ENCODE data around the gene AGR2.
"Not testable (repeated sequence)": the region's sequence is repeated elsewhere in the genome, so short reads cannot be mapped to it uniquely, and the experiment has no call there.

The AGR2 gene

DNA sequence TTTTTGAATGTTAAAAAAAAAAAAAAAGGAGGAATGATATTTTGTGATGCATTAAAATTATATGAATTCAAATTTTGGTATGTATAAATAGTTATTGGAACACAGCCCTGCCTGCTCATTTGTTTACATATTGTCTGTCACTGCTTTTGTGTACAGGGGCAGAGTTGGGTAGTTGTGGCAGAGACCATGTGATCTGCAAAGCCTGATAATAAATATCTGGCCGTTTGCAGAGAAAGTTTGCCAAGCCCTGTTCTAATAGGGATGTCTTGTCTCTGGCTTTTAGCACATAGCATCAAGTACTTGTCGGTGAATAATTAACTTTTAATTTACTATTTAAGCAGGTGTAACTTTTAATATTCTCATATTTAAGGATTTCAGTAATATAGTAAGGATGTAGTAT lies 31.5 kb downstream of the AGR2 start:
- DNase-seq = no peak

DNA sequence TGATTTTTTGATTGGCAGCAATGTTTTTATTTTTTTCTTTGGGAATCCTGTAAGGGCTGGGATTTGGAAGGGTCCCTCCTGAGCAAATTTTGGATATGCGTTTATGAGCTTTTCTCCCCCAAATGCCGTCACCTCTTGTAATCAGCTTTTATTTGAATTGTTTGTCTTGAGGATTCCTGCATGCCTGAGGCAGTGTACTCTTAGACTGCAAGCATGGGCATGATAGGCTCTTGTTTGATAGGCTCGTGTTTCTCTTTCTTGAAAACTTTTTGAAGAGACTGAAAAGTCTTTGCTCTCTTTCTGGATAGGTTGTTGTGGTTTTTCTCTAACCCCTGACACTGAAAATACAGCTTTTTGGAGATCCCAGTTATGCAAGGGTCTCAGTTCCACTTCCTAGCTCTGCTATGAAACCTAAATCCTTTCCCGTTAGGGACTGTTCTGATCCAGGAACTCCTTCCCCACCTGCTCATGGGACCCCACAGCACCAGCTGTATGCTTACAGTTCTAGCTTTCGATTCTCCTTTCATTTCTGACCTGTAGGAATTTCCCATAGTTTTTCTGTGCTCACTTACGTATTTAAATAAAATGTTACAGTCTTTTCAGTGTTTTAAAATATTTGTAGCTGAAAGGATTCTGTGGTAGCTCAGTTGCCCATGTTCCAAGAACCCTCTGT lies 34.0 kb downstream of the AGR2 start:
- no peak for DNase-seq

DNA sequence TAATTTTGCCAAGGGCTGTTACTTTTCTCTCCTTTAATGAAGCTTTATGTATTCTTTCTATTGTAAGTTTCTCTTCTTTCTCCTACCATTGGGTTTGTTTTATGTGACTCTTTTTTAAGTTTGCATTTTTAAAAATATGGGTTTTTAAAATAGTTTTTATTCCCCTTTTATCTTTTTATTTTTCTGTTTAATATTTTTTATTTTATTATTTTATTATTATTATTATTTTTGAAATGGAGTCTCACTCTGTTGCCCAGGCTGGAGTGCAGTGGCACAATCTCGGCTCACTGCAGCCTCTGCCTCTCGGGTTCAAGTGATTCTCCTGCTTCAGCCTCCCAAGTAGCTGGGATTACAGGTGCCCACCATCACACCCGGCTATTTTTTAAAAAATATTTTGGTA lies 34.8 kb downstream of the AGR2 start:
- not testable (repeated sequence) for DNase-seq

DNA sequence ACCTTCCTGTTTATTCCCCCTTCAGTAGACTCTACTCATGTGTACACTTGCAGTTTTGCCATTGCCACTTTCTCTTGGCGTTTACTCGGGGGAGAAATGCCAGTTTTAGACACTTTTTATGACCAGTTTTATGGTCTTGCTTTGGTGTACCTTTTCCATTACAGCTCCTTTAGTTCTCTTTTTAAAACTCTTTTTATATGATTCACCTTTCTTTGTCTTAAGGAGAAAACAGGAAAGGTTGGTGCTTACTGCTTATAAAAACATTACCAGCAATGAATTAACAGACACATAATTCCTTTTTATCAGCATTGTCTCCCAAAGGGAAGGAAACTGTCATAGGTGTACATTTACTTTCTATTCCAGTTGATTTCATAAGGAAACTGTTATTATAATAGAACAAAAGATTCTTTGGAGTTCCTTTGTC lies 39.4 kb downstream of the AGR2 start:
- no peak for DNase-seq

DNA sequence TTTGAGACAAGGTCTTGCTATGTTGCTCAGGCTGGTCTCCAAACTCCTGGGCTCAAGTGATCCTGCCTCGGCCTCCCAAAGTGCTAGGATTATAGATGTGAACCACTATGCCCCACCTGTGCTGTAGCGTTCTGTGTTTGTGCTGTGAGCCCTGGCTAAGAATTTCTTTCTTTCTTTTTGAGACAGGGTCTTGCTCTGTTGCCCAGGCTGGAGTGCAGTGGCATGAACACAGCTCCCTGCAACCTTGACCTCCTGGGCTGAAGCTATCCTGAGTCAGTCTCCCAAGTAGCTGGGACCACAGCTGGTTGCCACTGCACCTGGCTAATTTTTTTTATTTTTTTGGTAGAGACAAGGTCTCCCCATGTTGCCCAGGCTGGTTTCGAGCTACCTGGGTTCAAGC lies 39.9 kb downstream of the AGR2 start:
- DNase-seq = no peak

DNA sequence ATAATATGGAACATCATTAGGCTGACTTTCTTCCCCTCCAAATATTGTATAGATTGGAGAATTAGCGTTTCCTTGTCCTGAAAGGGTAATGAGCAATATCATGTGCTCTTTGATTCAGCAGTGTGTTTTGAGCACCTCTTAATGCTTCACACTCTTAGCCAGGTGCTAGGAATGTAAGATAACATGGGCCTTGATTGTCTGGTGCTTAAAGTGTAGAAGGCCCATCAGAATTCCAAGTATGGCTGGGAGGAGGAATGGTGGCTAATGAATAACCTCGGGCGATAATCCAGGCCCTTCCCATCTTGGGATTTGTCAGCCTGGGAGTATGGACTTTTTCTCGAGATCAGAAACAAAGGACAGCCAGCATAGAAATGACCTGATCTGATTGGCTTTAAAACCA lies 42.6 kb downstream of the AGR2 start:
- DNase-seq = no peak

DNA sequence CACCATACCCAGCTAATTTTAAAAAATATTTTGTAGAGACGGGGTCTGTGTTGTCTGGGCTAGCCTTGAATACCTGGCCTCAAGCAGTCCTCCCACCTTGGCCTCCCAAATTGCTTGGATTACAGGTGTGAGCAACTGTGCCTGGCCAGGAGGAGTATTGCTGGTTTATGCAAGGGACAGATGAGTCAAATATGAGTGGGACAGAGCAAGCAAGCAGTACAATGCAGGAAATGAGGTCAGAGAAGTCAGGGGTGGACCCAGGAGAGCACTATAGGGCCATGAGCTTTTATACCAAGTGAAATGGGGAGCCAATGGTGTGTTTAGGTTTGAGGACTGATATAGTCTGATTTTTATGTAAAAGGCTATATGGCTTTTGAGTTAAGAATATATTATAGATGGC lies 45.0 kb downstream of the AGR2 start:
- no peak for DNase-seq

DNA sequence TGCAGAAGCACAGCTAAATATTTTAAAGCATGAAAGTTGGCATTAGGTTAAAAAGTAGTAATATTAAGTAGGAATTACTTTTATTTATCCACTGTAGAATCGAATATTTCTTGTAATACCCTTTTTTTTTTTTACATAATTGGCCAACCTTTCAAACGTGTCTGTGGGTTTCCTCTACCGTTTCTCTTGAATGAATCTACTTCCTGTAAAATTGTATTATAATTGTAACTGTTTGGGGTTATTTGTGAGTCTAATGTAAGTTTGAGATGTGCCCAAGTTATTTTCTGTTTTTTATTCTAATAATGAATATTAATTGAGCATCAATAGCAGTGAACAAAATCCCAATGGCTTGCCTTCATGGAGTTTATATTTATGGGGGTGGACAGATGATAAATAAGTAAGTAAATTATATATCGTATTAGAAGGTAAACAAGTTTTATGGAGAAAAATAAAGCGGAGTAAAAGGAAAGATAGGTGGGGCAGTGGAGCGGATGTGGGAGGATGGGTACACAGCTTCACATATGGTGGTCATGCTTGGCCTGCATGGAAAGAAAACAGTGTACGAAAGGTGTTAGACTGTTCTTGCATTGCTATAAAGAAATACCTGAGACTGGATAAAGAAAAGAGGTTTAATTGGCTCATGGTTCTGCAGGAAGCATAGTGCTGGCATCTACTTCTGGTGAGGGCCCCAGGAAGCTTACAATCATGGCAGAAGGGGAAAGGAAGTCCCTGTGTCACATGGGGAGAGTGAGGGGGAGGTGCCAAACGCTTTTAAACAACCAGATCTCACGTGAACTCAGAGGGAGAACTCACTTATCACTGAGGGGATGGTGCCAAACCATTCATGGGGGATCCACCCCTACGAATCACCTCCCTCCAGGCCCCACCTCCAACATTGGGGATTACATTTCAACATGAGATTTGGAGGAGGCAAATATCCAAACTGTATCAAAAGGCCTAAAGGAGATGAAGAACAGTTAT lies 45.9 kb downstream of the AGR2 start:
- no peak for DNase-seq

DNA sequence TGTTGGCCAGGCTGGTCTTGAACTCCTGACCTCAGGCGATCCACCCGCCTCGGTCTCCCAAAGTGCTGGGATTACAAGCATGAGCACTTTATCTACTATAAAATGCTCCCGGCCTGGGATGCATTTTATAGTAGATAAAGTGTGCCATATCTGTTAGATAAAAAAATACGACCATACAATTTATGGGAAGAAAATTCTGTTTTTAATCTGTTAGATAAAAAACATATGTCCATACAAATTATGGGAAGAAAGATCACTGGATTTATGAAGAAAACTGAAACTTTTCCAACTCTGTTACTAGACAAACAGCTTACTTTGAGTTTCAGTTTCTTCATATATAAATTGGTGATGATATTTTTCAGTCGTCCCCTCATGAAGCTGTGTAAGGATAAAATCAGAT lies 46.8 kb downstream of the AGR2 start:
- no peak for DNase-seq

DNA sequence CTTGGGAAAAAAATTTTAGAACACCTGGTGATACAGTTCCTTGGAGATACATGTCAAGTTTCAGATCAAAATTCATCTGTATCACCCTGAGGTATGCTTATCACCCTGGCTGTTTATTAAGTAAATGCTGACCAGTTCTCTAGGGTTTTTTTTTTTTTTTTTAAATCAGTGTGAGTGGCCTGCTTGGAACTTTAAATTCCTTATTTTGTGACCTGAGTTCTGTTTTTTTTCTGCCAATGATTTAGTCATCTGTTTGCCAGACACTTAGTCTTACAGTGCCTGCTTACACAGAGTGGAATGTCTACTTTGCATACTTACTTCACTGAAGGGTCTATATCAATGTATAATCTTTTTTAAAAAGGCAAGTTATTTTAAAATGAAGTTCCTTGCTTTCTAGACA lies 49.4 kb downstream of the AGR2 start:
- DNase-seq = no peak

DNA sequence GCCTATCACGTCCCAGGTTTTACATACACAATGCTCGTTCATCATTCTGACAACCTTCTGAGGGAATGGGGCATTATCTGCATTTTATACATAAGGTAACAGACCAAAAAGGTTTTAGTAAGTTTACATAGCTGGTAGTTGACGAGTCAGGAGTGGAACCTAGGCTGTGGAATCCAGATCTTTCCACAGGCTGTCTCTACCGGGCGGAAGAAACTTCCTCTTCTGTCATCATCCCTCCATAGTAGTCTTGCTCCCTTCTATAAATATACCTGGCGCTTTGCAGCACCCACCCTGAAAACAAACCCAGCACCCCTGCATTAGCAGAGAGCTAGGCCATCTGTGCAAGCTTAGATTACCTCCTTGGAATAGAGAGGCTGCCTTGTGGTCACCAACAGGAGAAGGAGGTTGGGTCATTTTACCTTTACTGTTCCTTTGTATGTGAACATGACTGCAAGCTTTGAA lies 49.9 kb downstream of the AGR2 start:
- DNase-seq = no peak

DNA sequence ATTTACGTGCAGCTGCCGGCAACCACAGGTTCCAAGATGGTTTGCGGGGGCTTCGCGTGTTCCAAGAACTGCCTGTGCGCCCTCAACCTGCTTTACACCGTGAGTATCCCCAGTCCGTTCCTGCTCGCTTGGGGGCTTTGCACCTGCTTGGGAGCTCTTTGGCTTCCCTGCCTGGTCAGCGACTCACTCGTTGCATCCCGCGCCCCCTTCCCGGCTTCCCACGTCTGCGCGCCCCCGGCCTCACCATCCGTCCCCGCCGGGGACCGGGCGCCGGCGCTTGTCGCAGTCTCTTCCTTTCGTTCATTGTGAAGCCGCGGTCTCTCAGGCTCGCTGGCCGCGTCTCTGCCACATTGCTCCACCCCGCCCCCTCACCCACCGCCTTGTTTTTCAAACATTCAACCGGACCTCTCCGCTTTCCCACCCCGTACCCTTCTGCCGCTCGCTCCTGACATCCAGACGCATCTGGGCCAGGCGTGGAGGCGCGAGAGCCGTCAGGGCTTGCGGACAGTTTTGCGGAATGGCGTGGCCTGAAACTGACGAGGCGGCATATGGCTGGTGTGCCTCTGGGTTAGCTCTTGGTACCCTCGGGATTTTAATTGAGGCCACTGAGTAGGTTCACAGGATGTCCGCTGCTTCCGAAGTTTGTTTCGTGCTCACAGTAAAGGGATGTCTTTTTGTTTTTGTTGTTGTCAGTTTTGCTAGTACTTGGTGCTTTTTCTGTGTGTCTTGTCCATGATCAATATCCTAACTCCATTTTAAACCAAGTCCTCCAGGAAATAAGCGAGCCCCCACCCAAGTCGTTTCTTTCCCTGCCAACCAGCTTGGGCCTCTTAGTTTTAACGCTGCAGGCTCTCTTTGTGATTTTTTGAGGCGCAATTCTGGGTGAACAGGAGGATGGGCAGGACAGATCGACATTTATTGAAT lies 50.6 kb downstream of the AGR2 start:
- DNase-seq = no peak

DNA sequence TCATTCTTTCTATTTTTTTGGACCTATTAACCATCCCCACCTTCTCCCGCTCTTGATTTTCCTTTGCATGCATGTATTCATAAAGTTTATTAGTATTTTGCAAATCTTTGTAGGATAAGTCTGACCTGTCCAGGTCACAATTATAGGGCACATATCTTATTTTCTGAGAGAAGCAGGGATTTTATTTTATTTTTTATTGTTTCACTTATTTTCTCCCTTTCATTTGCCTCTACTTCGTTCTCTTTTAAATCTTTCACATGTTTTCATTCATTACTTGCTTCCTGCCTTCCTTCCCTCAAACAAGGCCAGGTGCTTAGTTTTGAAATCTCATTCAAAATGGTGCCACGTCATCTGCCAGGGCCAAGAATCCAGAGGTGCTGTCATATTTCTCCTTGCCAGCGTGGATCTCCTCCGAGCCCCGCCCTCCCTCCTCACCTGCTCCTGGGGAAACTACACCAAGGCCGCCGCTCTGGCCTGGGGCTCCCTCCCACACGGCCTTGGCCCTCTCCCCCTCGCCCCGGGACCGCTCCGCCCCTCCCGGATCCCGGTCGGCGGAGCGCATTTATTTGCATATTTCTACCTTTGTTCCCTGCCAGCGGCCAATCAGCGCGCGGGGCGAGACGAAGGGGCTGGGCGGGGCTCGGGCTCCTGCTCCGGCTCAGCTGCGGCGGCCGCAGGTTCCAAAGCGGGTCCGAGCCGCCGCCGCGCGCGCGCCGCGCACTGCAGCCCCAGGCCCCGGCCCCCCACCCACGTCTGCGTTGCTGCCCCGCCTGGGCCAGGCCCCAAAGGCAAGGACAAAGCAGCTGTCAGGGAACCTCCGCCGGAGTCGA lies 51.5 kb downstream of the AGR2 start, which contains the start of gene TSPAN13:
TSPAN13 (plus strand) TSS at position 654 of the 830 bp plus-strand sequence. CDS start 213 bp downstream, outside the sequence.
- DNase-seq = peak; percentile 33

DNA sequence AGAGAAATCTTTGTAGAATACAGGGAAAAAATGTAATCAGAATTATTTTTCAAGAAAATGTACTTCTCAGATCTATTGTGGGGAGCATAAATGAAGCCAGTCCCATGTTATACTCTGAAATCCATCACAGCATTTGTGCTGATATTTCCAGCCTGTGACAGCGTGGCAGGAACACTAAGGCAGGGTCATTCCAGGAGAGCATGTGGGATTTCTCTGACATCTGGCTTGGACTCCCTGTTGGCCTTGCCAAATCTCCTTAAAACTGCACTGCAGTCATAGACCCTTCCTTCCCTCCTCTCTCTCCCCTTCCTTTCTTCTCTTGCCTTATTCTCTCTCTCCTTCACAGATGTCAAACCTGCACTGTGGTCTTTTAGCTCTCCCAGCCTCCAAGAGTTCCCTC lies 57.7 kb downstream of the AGR2 start:
- no peak for DNase-seq

DNA sequence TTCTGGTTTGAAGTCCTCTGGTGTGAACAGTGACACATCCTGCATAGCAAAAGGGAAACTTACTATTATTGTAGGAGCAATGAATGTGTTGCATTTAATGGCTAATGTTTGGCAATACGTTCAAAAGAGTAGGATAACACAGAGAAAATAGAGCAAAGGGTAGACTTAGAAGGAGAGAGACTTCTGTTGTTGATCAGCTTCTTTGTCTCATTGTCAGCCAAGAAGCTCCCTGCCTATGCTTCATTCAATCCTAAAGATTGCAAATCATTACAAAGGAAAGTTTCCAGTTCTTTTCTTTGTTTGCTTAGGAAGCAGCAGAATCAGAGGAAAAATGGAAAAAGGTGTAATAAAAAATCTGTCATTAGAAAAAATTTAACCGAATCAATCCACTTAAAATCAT lies 59.2 kb downstream of the AGR2 start:
- DNase-seq = no peak

DNA sequence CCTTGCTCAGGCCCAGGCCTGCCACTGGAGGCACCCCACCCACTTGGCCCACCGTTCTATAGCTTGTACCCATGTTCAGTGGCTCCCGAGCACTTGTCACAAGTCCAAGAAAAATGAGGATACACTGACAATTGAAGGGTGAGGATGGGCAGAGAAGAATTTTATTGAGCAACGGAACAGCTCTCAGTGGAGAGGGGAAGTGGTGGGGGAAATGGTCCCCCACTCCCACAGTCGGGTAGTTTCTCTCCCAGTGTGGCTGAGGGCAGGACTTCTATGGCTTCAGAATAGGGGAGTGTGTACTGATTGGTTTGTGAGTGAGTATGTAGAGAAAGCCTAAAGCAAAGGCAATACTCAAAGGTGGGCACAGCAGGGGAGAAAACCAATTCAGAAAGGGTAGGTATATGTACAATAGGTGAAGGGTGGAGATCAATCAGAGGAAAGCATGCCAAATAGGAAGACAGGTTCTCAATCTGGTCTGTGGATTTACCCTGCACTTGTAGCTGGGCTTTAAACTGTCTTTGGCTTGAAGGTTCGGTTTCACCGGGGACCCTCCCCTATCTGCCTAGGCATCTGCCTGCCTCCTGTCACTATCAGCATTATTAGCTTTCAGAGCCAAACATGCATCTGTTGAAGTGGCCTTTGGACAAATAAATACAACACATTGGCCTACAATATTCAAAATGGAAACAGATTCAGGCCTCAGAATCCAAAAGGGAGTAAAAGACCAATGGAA lies 60.1 kb downstream of the AGR2 start:
- no peak for DNase-seq

DNA sequence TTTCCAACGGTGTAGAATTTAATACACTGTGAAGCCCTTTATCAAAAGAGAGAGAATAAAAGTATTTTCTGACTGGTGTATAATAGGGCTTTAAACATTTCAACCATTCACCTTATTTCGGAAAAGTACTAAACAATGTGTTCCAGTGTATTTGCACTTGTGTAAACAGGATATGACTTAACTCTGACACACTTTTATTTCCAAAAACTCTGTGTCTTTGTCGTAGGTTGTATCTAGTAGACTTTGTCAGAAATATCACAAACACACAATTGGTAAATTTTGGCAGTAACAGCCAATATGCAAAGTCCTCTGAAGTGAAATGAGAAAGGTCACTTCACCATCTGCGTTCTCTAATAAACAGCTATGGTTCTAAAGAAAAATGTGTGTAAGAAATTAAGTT lies 61.6 kb downstream of the AGR2 start:
- DNase-seq = no peak

DNA sequence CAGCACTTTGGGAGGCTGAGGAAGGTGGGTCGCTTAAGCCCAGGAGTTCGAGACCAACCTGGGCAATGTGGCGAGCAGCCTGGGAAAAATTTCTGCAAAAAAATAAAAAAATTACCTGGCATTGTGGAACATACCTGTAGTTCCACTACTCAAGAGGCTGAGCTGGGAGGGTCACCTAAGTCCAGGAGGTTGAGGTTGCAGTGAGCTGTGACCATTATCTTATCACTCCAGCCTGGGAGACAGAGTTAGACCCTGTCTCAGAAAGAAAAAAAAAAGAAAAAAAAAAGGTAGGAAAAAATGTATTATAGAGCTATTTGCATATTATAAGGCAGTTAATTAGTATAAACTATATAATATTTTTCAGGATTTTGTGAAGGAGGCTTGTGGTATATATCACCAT lies 62.3 kb downstream of the AGR2 start:
- DNase-seq = no peak

Measured in activated CD4-positive, alpha-beta T cell treated with anti-CD3 and anti-CD28 coated beads, Interleukin-2, amount 50 U/mL, for 1 hour (primary cell).